CD4-positive, alpha-beta T cell (primary cell): Measurements from ENCODE around the gene ERMARD. TPM values are rescaled to one million over a fixed set of nuclear protein-coding genes. Genes with fewer than 3 reads are reported as not detected.

ENCODE experiments used
- ATAC-seq: fragments of 200-7000 bp; cut with Tn5 transposase; one replicate; pipeline ENCODE4 v1.10.0; 2022; ENCODE audit warnings: mild to moderate bottlenecking; ENCODE audit not compliant: poor library complexity
- CTCF ChIA-PET: fragments of 350-600 bp; sonication (Branson Sonifier 250); formaldehyde crosslinking; loops from one replicate; lab custom pipeline; 2021; ENCODE audit warnings: antibody characterized with exemption, inconsistent platforms; lab: Charles Lee
- POLR2A ChIA-PET: fragments of 350-600 bp; sonication (Branson Sonifier 250); formaldehyde crosslinking; loops from one replicate; lab custom pipeline; 2021; ENCODE audit warnings: antibody characterized with exemption, inconsistent platforms; lab: Charles Lee
- DNase-seq, 14 experiments: peaks; one replicate each; pipeline ENCODE4 v3.0.0-alpha.2; 2013 to 2020; ENCODE audit warnings: mixed read lengths in 2 of 14
- H3K27ac ChIP-seq, 2 donors: one replicate each; pipeline versions ENCODE4 v1.5.1 to v1.7.0; 2013; ENCODE audit warnings: low read length in 2 of 2, low read depth in 1 of 2, mild to moderate bottlenecking in 1 of 2
- H3K27me3 ChIP-seq, 2 experiments: 1 replicate in 1 of 2; 2 replicates in 1 of 2; pipeline versions ENCODE4 v1.6.1 to v1.7.0; 2013; ENCODE audit warnings: low read length in 2 of 2, control low read depth in 1 of 2, mild to moderate bottlenecking in 1 of 2, moderate library complexity in 1 of 2; ENCODE audit not compliant: insufficient read depth in 2 of 2, control insufficient read depth in 1 of 2
- H3K36me3 ChIP-seq: one replicate; pipeline ENCODE4 v1.6.1; 2013; ENCODE audit warnings: low read length, control low read depth; ENCODE audit not compliant: insufficient read depth
- H3K4me1 ChIP-seq: one replicate; pipeline ENCODE4 v1.6.1; 2013; ENCODE audit warnings: low read length, control low read depth; ENCODE audit not compliant: insufficient read depth
- H3K4me3 ChIP-seq: one replicate; pipeline ENCODE4 v1.5.1; 2013; ENCODE audit warnings: mild to moderate bottlenecking, low read length, moderate library complexity
- H3K9me3 ChIP-seq, 2 experiments: 1 replicate in 1 of 2; 2 replicates in 1 of 2; pipeline versions ENCODE4 v1.6.1 to v1.7.0; 2013; ENCODE audit warnings: low read length in 2 of 2, mild to moderate bottlenecking in 2 of 2, control low read depth in 1 of 2, moderate library complexity in 1 of 2; ENCODE audit not compliant: control insufficient read depth in 1 of 2, insufficient read depth in 1 of 2
- H3K27ac Mint-ChIP-seq: one replicate; pipeline ENCODE4 v1.8.0; 2020; ENCODE audit warnings: mixed read lengths
- H3K27me3 Mint-ChIP-seq: one replicate; pipeline ENCODE4 v1.8.0; 2021; ENCODE audit warnings: mixed read lengths
- H3K36me3 Mint-ChIP-seq: one replicate; pipeline ENCODE4 v1.8.0; 2021; ENCODE audit warnings: low read depth, mixed read lengths
- H3K4me1 Mint-ChIP-seq: one replicate; pipeline ENCODE4 v1.8.0; 2021; ENCODE audit warnings: low read depth, mixed read lengths
- H3K4me3 Mint-ChIP-seq: one replicate; pipeline ENCODE4 v1.8.0; 2020; ENCODE audit warnings: mild to moderate bottlenecking, mixed read lengths
- H3K9me3 Mint-ChIP-seq: one replicate; pipeline ENCODE4 v1.8.0; 2020; ENCODE audit warnings: mixed read lengths
- intact Hi-C, 2 experiments: fragments of 100-400 bp; cut with DNase I in 1 of 2; cut with micrococcal nuclease in 1 of 2; formaldehyde crosslinking; loops; one replicate each; pipeline versions ENCODE4 v1.15.1 to v1.9.0; 2023 to 2025; cut with DNase I, micrococcal nuclease
- total RNA-seq, 174 experiments: library from RNA in 2 of 174; stranded (reverse) in 2 of 174; gene quantifications; one replicate each; pipeline ENCODE4 v1.2.3 and lab custom pipeline; 2021 to 2026
- TF ChIP-seq, protein P1 (sequence below): fragments of 200-600 bp; IDR thresholded peaks from one replicate; pipeline ENCODE4 v1.8.0; 2022; ENCODE audit warnings: antibody characterized with exemption, mild to moderate bottlenecking

Gene ERMARD
- total RNA-seq, 2 experiments from 2014 or later, result 24.2 to 26.2 TPM

DNA sequence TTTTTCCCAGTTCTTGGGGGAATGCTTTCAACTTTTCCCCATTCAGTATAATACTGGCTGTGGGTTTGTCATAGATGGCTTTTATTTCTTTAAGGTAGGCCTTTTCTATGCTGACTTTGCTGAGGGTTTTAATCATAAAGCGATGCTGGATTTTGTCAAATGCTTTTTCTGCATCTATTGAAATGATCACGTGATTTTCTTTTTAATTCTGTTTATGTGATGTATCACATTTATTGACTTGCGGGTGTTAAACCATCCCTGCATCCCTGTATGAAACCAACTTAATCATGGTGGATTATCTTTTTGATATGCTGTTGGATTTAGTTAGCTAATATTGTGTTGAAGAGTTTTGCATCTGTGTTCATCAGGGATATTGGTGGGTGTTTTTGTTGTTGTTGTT, 65.6 kb downstream of the ERMARD start:
- CTCF ChIA-PET, result no interaction called here
- peaks cover 4% of the 10 kb centered on the region in 2 experiments for H3K27me3 ChIP-seq
- Mint-ChIP-seq H3K4me3 (no peak overlapping the region), H3K9me3 (peaks cover 2% of the 10 kb centered on the region), H3K36me3 (no peaks in the 10 kb centered on the region), H3K27me3 (peaks cover 56% of the 10 kb centered on the region), H3K27ac (no peak overlapping the region), H3K4me1 (no peaks in the 10 kb centered on the region)
- no peaks in the 10 kb centered on the region for H3K36me3 ChIP-seq
- ATAC-seq (no peak), DNase-seq (no peak)
- TF ChIP-seq, protein P1, sequence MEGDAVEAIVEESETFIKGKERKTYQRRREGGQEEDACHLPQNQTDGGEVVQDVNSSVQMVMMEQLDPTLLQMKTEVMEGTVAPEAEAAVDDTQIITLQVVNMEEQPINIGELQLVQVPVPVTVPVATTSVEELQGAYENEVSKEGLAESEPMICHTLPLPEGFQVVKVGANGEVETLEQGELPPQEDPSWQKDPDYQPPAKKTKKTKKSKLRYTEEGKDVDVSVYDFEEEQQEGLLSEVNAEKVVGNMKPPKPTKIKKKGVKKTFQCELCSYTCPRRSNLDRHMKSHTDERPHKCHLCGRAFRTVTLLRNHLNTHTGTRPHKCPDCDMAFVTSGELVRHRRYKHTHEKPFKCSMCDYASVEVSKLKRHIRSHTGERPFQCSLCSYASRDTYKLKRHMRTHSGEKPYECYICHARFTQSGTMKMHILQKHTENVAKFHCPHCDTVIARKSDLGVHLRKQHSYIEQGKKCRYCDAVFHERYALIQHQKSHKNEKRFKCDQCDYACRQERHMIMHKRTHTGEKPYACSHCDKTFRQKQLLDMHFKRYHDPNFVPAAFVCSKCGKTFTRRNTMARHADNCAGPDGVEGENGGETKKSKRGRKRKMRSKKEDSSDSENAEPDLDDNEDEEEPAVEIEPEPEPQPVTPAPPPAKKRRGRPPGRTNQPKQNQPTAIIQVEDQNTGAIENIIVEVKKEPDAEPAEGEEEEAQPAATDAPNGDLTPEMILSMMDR, result no peak
- intact Hi-C loops, result no loop called here
- H3K9me3 ChIP-seq, result peaks cover 8 to 9% of the 10 kb centered on the region in 2 experiments
- H3K27ac ChIP-seq, result no peak overlapping the region
- no peaks in the 10 kb centered on the region for H3K4me1 ChIP-seq
- POLR2A ChIA-PET, result no interaction called here
- no peak overlapping the region for H3K4me3 ChIP-seq

DNA sequence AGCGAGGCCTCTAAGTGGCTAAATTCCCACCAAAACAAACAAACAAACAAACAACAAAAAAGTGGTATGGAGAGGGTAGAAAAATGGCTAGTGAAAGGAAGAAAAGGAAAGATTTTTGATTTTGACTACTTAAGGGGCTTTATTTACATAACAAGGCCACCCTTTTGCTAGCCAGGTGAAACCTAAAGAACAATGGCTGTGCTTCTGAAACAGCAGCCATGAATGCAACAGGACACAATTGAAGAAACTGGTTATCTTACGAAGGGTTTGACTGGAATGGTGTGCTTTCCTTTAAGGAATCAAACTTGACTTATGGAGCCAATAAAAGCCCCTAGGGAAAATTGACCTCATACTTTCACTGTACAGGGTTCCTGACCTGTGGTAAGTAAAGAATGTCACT, 68.9 kb downstream of the ERMARD start:
- ChIA-PET CTCF (no interaction called here), POLR2A (no interaction called here)
- Histone ChIP-seq H3K36me3 (no peaks in the 10 kb centered on the region), H3K4me3 (no peak overlapping the region), H3K27me3 (peaks cover 4 to 6% of the 10 kb centered on the region in 2 experiments), H3K9me3 (peaks cover 0 to 9% of the 10 kb centered on the region in 2 experiments), H3K4me1 (no peaks in the 10 kb centered on the region), H3K27ac (no peak overlapping the region)
- DNase-seq (no peak), ATAC-seq (no peak)
- Mint-ChIP-seq H3K36me3 (no peaks in the 10 kb centered on the region), H3K9me3 (peaks cover 2% of the 10 kb centered on the region), H3K4me3 (no peak overlapping the region), H3K4me1 (no peaks in the 10 kb centered on the region), H3K27me3 (peaks cover 76% of the 10 kb centered on the region), H3K27ac (no peak overlapping the region)
- intact Hi-C loops, result no loop called here
- TF ChIP-seq, protein P1, result no peak

- DNase-seq (no peak), ATAC-seq (no peak)
- Mint-ChIP-seq H3K27ac (no peak overlapping the region), H3K4me1 (no peaks in the 10 kb centered on the region), H3K36me3 (no peaks in the 10 kb centered on the region), H3K9me3 (peaks cover 2% of the 10 kb centered on the region), H3K27me3 (peaks cover 71% of the 10 kb centered on the region), H3K4me3 (no peak overlapping the region)
- Histone ChIP-seq H3K4me3 (no peak overlapping the region), H3K9me3 (peaks cover 4 to 7% of the 10 kb centered on the region in 2 experiments), H3K27ac (no peak overlapping the region), H3K27me3 (peaks cover 2 to 16% of the 10 kb centered on the region in 2 experiments), H3K4me1 (no peaks in the 10 kb centered on the region), H3K36me3 (no peaks in the 10 kb centered on the region)
- ChIA-PET CTCF (no interaction called here), POLR2A (no interaction called here)
- intact Hi-C loops, result no loop called here
- TF ChIP-seq, protein P1, result no peak
Observed at GRCh38 chr6:169824021-169824420, 72.6 kb downstream of the ERMARD start.
